Large intestine (tissue), 12 donors: ENCODE measurements around the gene ATXN10. TPM values are rescaled to one million over a fixed set of nuclear protein-coding genes. Genes with fewer than 3 reads are reported as not detected.
A peak's percentile ranks its signal among the peaks of the same experiment; 100 is the strongest.
"Not testable (repeated sequence)": the region's sequence is repeated elsewhere in the genome, so short reads cannot be mapped to it uniquely, and the experiment has no call there.

Experiments used
- DNase-seq, 2 donors: peaks; one replicate each; pipeline versions ENCODE4 v3.0.0 to v3.0.0-alpha.2; 2013
- H3K27ac ChIP-seq: one replicate; pipeline ENCODE4 v1.5.1; 2013; ENCODE audit warnings: low read length
- H3K27me3 ChIP-seq: 2 replicates; pipeline ENCODE4 v1.6.1; 2013; ENCODE audit warnings: low read length; ENCODE audit not compliant: control insufficient read depth, insufficient read depth
- H3K36me3 ChIP-seq: 2 replicates; pipeline ENCODE4 v1.6.1; 2013; ENCODE audit warnings: low read length; ENCODE audit not compliant: control insufficient read depth, insufficient read depth
- H3K4me1 ChIP-seq: one replicate; pipeline ENCODE4 v1.6.1; 2013; ENCODE audit warnings: low read length; ENCODE audit not compliant: control insufficient read depth, insufficient read depth
- H3K4me3 ChIP-seq: one replicate; pipeline ENCODE4 v1.5.1; 2013; ENCODE audit warnings: low read length
- H3K9me3 ChIP-seq: one replicate; pipeline ENCODE4 v1.6.1; 2013; ENCODE audit warnings: mild to moderate bottlenecking, low read depth, low read length, moderate library complexity; ENCODE audit not compliant: control insufficient read depth
- WGBS: methylation state at CpG from one replicate; pipeline ENCODE4 v1.1.5; 2013; ENCODE audit warnings: low lambda C conversion rate; ENCODE audit not compliant: insufficient coverage; 5-methylcytosine and 5-hydroxymethylcytosine counted together
- long read RNA-seq, 11 donors: transcript quantifications; one replicate each; lab custom pipeline, GENCODE V29; 2026
- polyA plus RNA-seq: library from polyadenylated mRNA; unstranded; fragments of 120-200 nt; gene quantifications from one replicate; pipeline ENCODE4 v1.2.1, GENCODE V29; 2013

Gene ATXN10
- 90.6 TPM for polyA plus RNA-seq
- long read RNA-seq, donor 1, transcript ATXN10-201 (12 exons, 3,329 nt) = major isoform, 10 of 10 reads
- long read RNA-seq, donor 1, partial matches to known transcripts = 0 of 10 reads
- long read RNA-seq, donor 1, other reads (novel, unspliced or antisense) = 0 of 10 reads
- long read RNA-seq, donor 2, transcript ATXN10-201 (12 exons, 3,329 nt) = major isoform, 37 of 42 reads
- long read RNA-seq, donor 2, partial matches to known transcripts = 5 of 42 reads
- long read RNA-seq, donor 2, other reads (novel, unspliced or antisense) = 0 of 42 reads
- long read RNA-seq, donor 3, transcript ATXN10-201 (12 exons, 3,329 nt) = major isoform, 35 of 43 reads
- long read RNA-seq, donor 3, partial matches to known transcripts = 8 of 43 reads
- long read RNA-seq, donor 3, other reads (novel, unspliced or antisense) = 0 of 43 reads
- long read RNA-seq, donor 4, transcript ATXN10-201 (12 exons, 3,329 nt) = major isoform, 5 of 5 reads
- long read RNA-seq, donor 4, partial matches to known transcripts = 0 of 5 reads
- long read RNA-seq, donor 4, other reads (novel, unspliced or antisense) = 0 of 5 reads
- long read RNA-seq, donor 5, transcript ATXN10-201 (12 exons, 3,329 nt) = major isoform, 17 of 22 reads
- long read RNA-seq, donor 5, partial matches to known transcripts = 5 of 22 reads
- long read RNA-seq, donor 5, other reads (novel, unspliced or antisense) = 0 of 22 reads
- long read RNA-seq, donor 6, transcript ATXN10-201 (12 exons, 3,329 nt) = major isoform, 23 of 28 reads
- long read RNA-seq, donor 6, partial matches to known transcripts = 5 of 28 reads
- long read RNA-seq, donor 6, other reads (novel, unspliced or antisense) = 0 of 28 reads
- long read RNA-seq, donor 7, transcript ATXN10-201 (12 exons, 3,329 nt) = major isoform, 12 of 12 reads
- long read RNA-seq, donor 7, partial matches to known transcripts = 0 of 12 reads
- long read RNA-seq, donor 7, other reads (novel, unspliced or antisense) = 0 of 12 reads
- long read RNA-seq, donor 8, transcript ATXN10-201 (12 exons, 3,329 nt) = major isoform, 34 of 56 reads
- long read RNA-seq, donor 8, partial matches to known transcripts = 21 of 56 reads
- long read RNA-seq, donor 8, other reads (novel, unspliced or antisense) = 0 of 56 reads
- long read RNA-seq, donor 9, transcript ATXN10-201 (12 exons, 3,329 nt) = major isoform, 28 of 37 reads
- long read RNA-seq, donor 9, partial matches to known transcripts = 9 of 37 reads
- long read RNA-seq, donor 9, other reads (novel, unspliced or antisense) = 0 of 37 reads
- long read RNA-seq, donor 10, transcript ATXN10-201 (12 exons, 3,329 nt) = major isoform, 28 of 38 reads
- long read RNA-seq, donor 10, partial matches to known transcripts = 10 of 38 reads
- long read RNA-seq, donor 10, other reads (novel, unspliced or antisense) = 0 of 38 reads
- long read RNA-seq, donor 11, transcript ATXN10-201 (12 exons, 3,329 nt) = major isoform, 27 of 27 reads
- long read RNA-seq, donor 11, partial matches to known transcripts = 0 of 27 reads
- long read RNA-seq, donor 11, other reads (novel, unspliced or antisense) = 0 of 27 reads

GRCh38 chr22:45671783-45672563 is at the start of gene ATXN10:
TSS of gene ATXN10 (plus strand) at chr22:45671834. CDS start at chr22:45672064, 230 bp downstream.
- no CpG with 5 or more reads among the region's 89 CpGs for WGBS
- H3K4me1 ChIP-seq = no peaks in the 10 kb centered on the region
- H3K27ac ChIP-seq = peak within 1 kb of the TSS; percentile 53
- H3K9me3 ChIP-seq = no peaks in the 10 kb centered on the region
- DNase-seq = peak; percentile 54 to 91
- no peaks in the 10 kb centered on the region for H3K36me3 ChIP-seq
- H3K27me3 ChIP-seq = no peaks in the 10 kb centered on the region
- peak within 1 kb of the TSS; percentile 70 for H3K4me3 ChIP-seq

GRCh38 chr22:45621836-45622600 is 49.6 kb upstream of the ATXN10 start:
- H3K36me3 ChIP-seq = no peaks in the 10 kb centered on the region
- H3K9me3 ChIP-seq = no peaks in the 10 kb centered on the region
- WGBS = no CpG with 5 or more reads among the region's 11 CpGs
- peaks cover 3% of the 10 kb centered on the region for H3K27me3 ChIP-seq
- DNase-seq = no peak
- H3K4me1 ChIP-seq = no peaks in the 10 kb centered on the region
- no peak overlapping the region for H3K27ac ChIP-seq
- H3K4me3 ChIP-seq = no peak overlapping the region

GRCh38 chr22:45623464-45624145 is 48.0 kb upstream of the ATXN10 start:
- not testable (repeated sequence) for H3K27me3 ChIP-seq, H3K27ac ChIP-seq, H3K36me3 ChIP-seq, DNase-seq, H3K4me1 ChIP-seq, H3K4me3 ChIP-seq, H3K9me3 ChIP-seq
- whole genome bisulfite sequencing = 80% methylated on average over 1 of the region's 3 CpGs

GRCh38 chr22:45626198-45626651 is 45.4 kb upstream of the ATXN10 start:
- no peak overlapping the region for H3K27ac ChIP-seq
- H3K36me3 ChIP-seq = no peaks in the 10 kb centered on the region
- WGBS = no CpG with 5 or more reads among the region's 22 CpGs
- peaks cover 3% of the 10 kb centered on the region for H3K4me1 ChIP-seq
- no peaks in the 10 kb centered on the region for H3K9me3 ChIP-seq
- DNase-seq = peak; percentile 80 to 91
- H3K4me3 ChIP-seq = no peak overlapping the region
- peaks cover 21% of the 10 kb centered on the region for H3K27me3 ChIP-seq

- no peak for DNase-seq
- no peak overlapping the region for H3K4me3 ChIP-seq
Observed at GRCh38 chr22:45627489-45628233, 44.0 kb upstream of the ATXN10 start.

GRCh38 chr22:45628515-45628914 is 43.1 kb upstream of the ATXN10 start:
- no peak overlapping the region for H3K27ac ChIP-seq
- WGBS = no CpG with 5 or more reads among the region's 5 CpGs

More at GRCh38 chr22:45627489-45628233, 44.0 kb upstream of the ATXN10 start:
- Histone ChIP-seq H3K27ac (no peak overlapping the region), H3K27me3 (peaks cover 34% of the 10 kb centered on the region), H3K36me3 (no peaks in the 10 kb centered on the region), H3K4me1 (peaks cover 3% of the 10 kb centered on the region), H3K9me3 (no peaks in the 10 kb centered on the region)
- WGBS = 87% methylated on average over 3 of the region's 22 CpGs

GRCh38 chr22:45629469-45630089 is 42.1 kb upstream of the ATXN10 start:
- no peak overlapping the region for H3K4me3 ChIP-seq
- DNase-seq = no peak
- peaks cover 49% of the 10 kb centered on the region for H3K27me3 ChIP-seq
- H3K27ac ChIP-seq = no peak overlapping the region
- WGBS = no CpG with 5 or more reads among the region's 15 CpGs
- H3K36me3 ChIP-seq = no peaks in the 10 kb centered on the region
- H3K9me3 ChIP-seq = no peaks in the 10 kb centered on the region
- peaks cover 3% of the 10 kb centered on the region for H3K4me1 ChIP-seq

More at GRCh38 chr22:45628515-45628914, 43.1 kb upstream of the ATXN10 start:
- Histone ChIP-seq H3K4me1 (peaks cover 3% of the 10 kb centered on the region), H3K4me3 (no peak overlapping the region), H3K9me3 (no peaks in the 10 kb centered on the region), H3K27me3 (peaks cover 42% of the 10 kb centered on the region), H3K36me3 (no peaks in the 10 kb centered on the region)
- peak; percentile 33 to 69 for DNase-seq

- peaks cover 50% of the 10 kb centered on the region for H3K27me3 ChIP-seq
- H3K4me3 ChIP-seq = no peak overlapping the region
- H3K4me1 ChIP-seq = peaks cover 3% of the 10 kb centered on the region
- H3K9me3 ChIP-seq = no peaks in the 10 kb centered on the region
- H3K27ac ChIP-seq = no peak overlapping the region
- DNase-seq = no peak
- H3K36me3 ChIP-seq = no peaks in the 10 kb centered on the region
- WGBS = 97% methylated on average over 5 of the region's 15 CpGs
Observed at GRCh38 chr22:45630436-45630835, 41.2 kb upstream of the ATXN10 start.
